ENCODE results near the gene XPO5.
"Not testable (repeated sequence)": the region's sequence is repeated elsewhere in the genome, so short reads cannot be mapped to it uniquely, and the experiment has no call there.

The XPO5 gene

GRCh38 chr6:43498291-43498690 lies 77.5 kb downstream of the XPO5 start:
- not testable (repeated sequence) for DNase-seq (ENCODE audit: low read depth in 3 of 3)

GRCh38 chr6:43497689-43498088 lies 78.1 kb downstream of the XPO5 start:
- no peak for DNase-seq (ENCODE audit: low read depth in 3 of 3)

GRCh38 chr6:43497129-43497396 lies 78.8 kb downstream of the XPO5 start:
- DNase-seq (ENCODE audit: low read depth in 3 of 3) = no peak

GRCh38 chr6:43496370-43497128 lies 79.3 kb downstream of the XPO5 start:
- DNase-seq (ENCODE audit: low read depth in 3 of 3) = no peak

- no peak for DNase-seq (ENCODE audit: low read depth in 3 of 3)
Observed at GRCh38 chr6:43495409-43495941, 80.4 kb downstream of the XPO5 start.

- no peak for DNase-seq (ENCODE audit: low read depth in 3 of 3)
Observed at GRCh38 chr6:43494766-43495165, 81.1 kb downstream of the XPO5 start.

GRCh38 chr6:43494321-43494720 lies 81.5 kb downstream of the XPO5 start:
- no peak for DNase-seq (ENCODE audit: low read depth in 3 of 3)

GRCh38 chr6:43493833-43494232 lies 82.0 kb downstream of the XPO5 start:
- no peak for DNase-seq (ENCODE audit: low read depth in 3 of 3)

- no peak for DNase-seq (ENCODE audit: low read depth in 3 of 3)
Observed at GRCh38 chr6:43493230-43493629, 82.6 kb downstream of the XPO5 start.

- DNase-seq (ENCODE audit: low read depth in 3 of 3) = no peak
Observed at GRCh38 chr6:43492673-43493072, 83.2 kb downstream of the XPO5 start.

GRCh38 chr6:43491750-43492661 lies 83.8 kb downstream of the XPO5 start:
- no peak for DNase-seq (ENCODE audit: low read depth in 3 of 3)

- DNase-seq (ENCODE audit: low read depth in 3 of 3) = no peak
Observed at GRCh38 chr6:43490523-43490939, 85.3 kb downstream of the XPO5 start.

- DNase-seq (ENCODE audit: low read depth in 3 of 3) = no peak
Observed at GRCh38 chr6:43489277-43490072, 86.4 kb downstream of the XPO5 start.

- DNase-seq (ENCODE audit: low read depth in 3 of 3) = no peak
Observed at GRCh38 chr6:43488667-43489276, 87.1 kb downstream of the XPO5 start.

- no peak for DNase-seq (ENCODE audit: low read depth in 3 of 3)
Observed at GRCh38 chr6:43481591-43482236, 94.1 kb downstream of the XPO5 start.

- peak in 1 of 3 donors; percentile 15 for DNase-seq (ENCODE audit: low read depth in 3 of 3)
Observed at GRCh38 chr6:43481075-43481474, 94.8 kb downstream of the XPO5 start.

- DNase-seq (ENCODE audit: low read depth in 3 of 3) = no peak
Observed at GRCh38 chr6:43478008-43478372, 97.8 kb downstream of the XPO5 start.

- DNase-seq (ENCODE audit: low read depth in 3 of 3) = peak; percentile 93 to 99 (median 93)
Observed at GRCh38 chr6:43477235-43478007, 98.4 kb downstream of the XPO5 start, which contains the start of gene TJAP1. Gene TJAP1, plus strand, starts transcription at chr6:43477570. Its CDS starts 21,432 bp downstream, at chr6:43499002.

- DNase-seq (ENCODE audit: low read depth in 3 of 3) = no peak
Observed at GRCh38 chr6:43476746-43477145, 99.1 kb downstream of the XPO5 start.

- DNase-seq (ENCODE audit: low read depth in 3 of 3) = no peak
Observed at GRCh38 chr6:43475516-43475915, 100.3 kb downstream of the XPO5 start.
